ENCODE data around the gene ERP27.

ERP27 gene

GRCh38 chr12:14959463-14959862 is 21.1 kb upstream of the ERP27 start:
- DNase-seq = no peak

DNA sequence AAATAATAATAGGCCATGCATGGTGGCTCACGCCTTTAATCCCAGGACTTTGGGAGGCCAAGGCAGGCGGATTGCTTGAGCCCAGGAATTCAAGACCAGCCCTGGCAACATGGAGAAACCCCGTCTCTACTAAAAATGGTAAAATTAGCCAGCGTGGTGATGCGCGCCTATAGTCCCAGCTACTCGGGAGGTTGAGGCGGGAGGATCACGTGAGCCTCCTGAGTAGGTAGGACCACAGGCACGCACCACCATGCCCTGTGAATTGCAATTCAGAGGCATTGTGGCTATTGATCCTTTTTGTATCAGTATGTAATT is 20.7 kb upstream of the ERP27 start:
- no peak for DNase-seq

GRCh38 chr12:14958361-14959125 is 20.2 kb upstream of the ERP27 start:
- DNase-seq = no peak

GRCh38 chr12:14957551-14958168 is 19.3 kb upstream of the ERP27 start:
- no peak for DNase-seq

DNA sequence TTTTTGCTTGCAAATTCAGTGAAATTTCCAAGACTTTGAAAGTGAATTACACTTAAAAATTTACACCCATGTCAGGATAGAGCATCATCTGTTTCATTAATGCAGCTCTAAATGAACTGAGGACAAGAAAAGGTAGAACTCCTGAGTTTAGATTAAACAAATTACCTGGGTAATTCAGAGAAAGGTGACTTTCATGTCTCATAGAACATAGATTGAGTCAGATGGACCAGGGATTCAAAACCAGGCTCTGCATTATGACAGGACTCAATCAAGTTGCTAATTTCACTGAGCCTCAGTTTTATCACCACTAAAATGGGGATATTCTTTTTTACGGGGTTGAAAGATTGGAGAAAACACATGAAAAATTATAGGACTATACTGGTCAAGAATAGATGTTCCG is 18.6 kb upstream of the ERP27 start:
- DNase-seq = no peak

DNA sequence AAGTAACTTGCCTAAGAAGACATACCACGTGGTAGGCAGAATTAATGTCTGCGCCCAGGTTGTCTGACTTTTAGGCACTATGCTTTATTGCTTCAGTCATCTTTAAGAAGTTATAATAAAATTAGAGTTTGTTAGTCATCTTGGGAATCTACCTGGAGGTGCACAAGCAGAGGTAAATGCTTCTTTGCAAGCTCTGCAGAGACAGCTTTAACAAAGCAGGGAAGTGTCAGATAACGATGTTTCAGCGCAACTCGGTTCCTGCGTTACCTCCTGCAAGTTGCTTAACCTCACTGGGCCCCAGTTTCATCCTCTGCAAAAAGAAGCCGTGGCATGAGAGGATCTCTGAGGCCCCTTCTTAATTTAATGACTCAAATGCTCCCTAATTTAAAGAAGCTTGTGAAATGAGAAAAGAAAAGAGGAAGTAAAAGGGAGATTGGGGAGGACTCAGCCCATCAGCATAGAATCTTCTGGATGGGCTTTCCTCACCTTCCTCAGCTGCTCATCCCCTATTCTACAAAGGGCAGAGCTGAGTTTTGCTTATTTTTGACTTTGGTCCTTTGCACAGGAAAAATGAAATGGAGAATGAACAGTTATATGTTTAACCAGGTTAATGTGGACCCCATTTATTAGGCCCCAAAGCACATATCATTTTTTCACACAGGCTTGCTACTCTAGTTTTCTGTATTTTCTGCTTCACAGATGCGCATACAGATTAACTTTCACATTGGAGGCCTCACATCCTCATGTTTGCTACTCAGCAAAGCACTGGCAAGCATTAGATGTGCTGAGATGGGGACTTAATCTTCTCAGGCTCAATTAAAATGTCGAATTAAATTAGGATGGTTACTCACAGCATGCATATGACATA is 17.9 kb upstream of the ERP27 start:
- no peak for DNase-seq

- no peak for DNase-seq
Measured at GRCh38 chr12:14954269-14954668, 15.9 kb upstream of the ERP27 start.

- no peak for DNase-seq
Measured at GRCh38 chr12:14953752-14954151, 15.4 kb upstream of the ERP27 start.

- no peak for DNase-seq
Measured at GRCh38 chr12:14952299-14952921, 14.1 kb upstream of the ERP27 start.

DNA sequence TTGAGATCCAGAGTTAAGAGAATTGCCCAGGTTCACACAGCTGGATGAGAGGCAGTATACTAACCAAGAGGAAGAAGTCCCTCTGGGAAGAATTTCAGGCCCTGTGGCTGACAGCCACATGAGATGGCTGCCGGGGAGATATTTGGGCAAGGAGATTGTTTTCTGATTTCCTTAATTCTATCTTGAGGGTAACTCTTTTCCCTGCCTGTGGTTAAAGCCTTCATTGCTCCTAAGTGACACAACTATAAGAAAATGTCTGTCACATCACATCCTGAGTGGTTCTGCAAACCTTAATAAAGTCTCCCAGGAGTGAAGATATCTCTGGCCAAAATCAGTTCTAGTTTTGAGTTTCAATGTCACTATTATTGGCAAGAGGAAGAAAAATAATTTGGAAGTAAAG is 13.5 kb upstream of the ERP27 start:
- DNase-seq = no peak

GRCh38 chr12:14950982-14951746 is 12.8 kb upstream of the ERP27 start:
- no peak for DNase-seq

- DNase-seq = no peak
Measured at GRCh38 chr12:14950421-14950820, 12.1 kb upstream of the ERP27 start.

- DNase-seq = no peak
Measured at GRCh38 chr12:14949631-14950030, 11.3 kb upstream of the ERP27 start.

DNA sequence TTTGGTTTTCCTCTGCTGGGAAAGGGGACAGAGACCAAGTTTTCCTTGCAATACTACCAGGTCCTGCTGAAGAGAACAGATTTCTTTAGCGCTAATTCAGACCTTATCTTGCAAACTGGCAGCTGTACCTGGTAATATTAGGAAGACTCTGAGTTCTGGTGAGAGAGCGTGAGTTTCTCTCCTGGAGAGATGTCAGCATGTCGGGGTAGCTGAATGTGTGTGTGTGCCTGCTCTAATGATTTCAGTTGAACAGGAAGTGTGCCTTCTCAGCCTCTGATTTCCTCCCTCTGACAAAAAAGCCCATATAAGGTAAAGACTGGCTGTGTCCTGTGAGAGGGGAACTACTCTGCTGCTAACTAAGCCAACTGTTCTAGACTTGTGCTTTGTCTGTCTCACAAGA is 10.3 kb upstream of the ERP27 start:
- DNase-seq = no peak

DNA sequence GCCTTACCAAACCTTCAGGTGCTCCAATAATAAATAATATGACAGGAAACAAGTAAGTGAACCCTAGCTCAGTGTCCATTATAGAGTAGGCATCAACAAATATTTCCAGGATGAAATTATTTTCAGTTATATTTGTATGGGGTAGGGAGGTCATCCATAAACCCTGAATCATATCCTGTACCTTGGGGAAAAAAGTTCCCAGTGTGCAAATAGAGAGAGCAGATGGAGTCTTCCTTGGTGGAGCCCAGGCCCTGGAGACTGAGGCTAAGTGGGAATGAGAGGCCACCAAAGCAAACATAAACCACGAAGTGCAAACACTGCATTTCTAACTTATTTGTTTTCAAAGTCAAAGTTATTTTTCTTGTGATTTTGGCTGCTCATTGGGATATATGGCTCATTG is 8.5 kb upstream of the ERP27 start:
- no peak for DNase-seq

DNA sequence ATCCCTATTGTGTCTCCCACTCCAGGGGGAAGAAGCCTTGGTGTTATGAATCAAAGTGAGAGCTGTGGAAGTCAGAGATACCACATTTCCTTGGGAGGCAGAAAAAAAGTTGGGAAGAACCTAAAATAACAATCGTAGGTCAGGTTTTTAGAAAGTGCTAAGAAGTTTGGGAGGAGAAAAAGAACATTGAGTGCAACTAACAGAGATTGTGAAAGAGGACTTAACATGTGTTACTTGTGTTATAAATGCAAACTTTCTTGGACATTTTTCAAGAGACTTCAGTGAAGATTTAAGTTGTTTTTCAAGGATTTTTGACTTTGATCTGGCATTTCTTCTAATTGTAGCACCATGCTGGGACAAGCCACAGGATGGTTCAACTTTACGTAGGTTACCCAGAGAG is 7.8 kb upstream of the ERP27 start:
- no peak for DNase-seq

- no peak for DNase-seq
Measured at GRCh38 chr12:14942196-14942931, 4.0 kb upstream of the ERP27 start.

DNA sequence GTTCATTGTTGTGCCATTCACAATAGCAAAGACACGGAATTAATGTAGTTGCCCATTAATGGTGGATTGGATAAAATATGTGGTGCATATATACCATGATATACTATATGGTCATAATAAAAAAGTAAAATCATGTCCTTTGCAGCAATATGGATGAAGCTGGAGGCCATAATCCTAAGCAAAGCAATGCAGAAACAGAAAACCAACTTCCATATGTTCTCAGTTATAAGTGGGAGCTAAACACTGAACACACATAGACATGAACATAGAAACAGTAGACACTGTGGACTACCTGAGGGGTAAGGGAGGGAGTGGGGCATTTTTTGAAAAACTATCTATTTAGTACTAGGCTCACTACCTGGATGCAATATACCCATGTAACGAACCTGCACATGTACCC is 3.0 kb upstream of the ERP27 start:
- no peak for DNase-seq

GRCh38 chr12:14937689-14938088 is 648 bp downstream of the ERP27 start:
- no peak for DNase-seq

DNA sequence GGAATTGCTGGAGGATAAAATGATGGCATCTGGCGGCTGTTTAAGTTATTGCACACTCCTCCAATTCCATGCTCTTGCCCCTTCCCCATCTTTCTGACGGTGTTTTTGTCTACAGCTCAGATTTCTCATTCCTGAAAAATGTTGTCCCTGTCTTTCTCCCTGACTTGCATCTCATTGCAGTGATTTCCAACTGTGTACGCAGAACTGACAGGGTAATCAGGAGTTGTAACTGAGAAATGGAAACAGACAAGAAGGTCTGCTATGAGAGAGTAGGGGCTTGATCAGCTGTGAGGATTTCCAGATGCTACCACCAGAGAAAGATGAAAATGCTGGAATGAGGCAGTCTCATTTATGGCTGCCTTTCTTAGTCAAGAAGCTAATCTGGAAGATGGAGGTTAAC is 1.3 kb downstream of the ERP27 start:
- DNase-seq = no peak

GRCh38 chr12:14936224-14936861 is 2.0 kb downstream of the ERP27 start:
- DNase-seq = no peak

DNA sequence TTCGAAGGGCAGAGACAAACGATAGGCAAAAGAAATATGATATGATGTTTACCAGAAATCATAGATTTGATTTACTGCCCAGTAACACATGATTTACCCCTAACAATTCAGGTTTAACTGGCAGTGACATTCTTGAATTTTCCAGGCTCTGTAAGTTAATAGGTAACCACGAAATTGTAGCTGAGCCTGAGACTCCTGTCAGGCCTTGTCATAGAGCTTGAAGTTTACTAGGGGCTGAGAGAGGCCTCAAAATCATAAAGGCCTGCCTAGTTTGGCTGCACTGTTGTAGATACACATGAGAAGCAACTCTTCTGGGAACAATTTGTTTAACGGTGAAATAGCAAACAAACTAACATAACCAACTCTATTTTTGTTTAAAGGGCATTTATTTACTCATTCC is 3.3 kb downstream of the ERP27 start:
- DNase-seq = no peak

Measured in NCI-H187 treated with DMSO at 0.1 percent for 48 hours (cell line).